HG03095 (cell line): ENCODE data around the gene CTSW.

Experiments
- ATAC-seq: cut with Tn5 transposase; IDR thresholded peaks from one replicate; pipeline ENCODE4 v1.9.1; 2021; ENCODE audit warnings: moderate library complexity; ENCODE audit not compliant: unreplicated experiment

Gene CTSW

DNA sequence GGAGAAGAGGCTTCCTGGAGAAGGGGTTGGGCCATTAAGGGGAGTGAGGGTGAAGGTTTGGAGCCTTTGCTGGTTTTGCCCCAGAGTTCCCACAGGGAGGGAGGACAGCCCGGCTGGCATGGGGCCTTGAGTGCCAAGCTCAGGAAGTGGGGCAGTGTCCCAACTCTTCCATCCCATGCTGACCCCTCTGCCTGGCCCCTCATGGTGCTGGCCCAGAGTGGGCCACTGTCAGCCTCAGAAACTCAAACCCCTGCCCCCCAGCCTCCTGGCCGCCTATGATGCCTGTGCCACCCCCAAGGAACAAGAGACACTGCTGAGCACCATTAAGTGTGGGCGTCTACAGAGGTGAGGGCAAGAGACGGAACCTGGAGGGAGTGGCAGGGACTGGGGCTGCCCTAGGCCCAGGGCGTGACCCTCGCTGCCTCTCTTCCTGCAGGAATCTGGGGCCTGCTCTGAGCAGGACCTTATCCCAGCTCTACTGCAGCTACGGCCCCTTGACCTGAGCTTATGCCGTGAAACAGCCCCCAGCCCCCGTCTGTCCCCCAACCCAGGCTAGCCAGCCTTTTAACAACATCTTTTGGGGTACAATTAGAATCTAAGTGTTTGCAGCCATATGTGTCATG lies 14.0 kb upstream of the CTSW start:
- ATAC-seq: no peak

DNA sequence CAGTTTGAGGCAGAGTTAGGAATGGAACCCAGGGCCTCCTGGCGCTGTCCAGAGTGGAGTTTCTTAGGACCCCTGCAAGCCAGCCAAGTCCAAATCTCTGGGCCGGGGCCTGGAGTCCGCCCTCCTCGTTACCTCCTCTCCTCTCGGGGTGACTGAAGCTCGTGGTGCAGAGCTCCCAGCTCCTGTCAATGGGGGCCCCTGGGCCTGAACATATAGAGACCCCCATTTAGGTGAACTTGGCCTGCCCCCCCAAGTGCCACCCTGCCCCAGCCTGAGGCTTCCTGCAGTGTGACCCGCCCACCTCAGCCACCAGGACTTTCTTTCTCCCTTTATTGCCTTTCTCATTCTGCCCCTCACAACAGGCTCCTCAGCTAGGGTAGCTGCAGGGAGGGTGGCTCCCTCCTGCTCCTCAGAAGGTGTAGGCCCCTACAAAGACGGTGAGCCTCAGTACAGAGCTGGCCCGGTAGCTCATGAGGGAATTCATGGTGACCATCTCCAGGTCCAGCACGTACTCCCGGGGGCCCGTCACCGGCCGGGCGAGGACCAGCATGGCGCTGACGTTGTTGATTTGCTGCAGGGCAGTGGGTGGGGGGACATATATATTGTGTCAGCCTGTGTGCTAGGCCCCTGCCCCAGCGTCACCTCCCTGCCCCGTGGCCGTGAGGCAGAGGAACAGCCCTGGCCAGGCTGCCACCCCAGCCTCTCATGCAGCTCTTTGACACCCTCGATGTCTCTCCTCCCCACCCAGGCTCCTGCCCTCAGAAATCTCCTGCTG lies 12.9 kb upstream of the CTSW start:
- no peak for ATAC-seq

DNA sequence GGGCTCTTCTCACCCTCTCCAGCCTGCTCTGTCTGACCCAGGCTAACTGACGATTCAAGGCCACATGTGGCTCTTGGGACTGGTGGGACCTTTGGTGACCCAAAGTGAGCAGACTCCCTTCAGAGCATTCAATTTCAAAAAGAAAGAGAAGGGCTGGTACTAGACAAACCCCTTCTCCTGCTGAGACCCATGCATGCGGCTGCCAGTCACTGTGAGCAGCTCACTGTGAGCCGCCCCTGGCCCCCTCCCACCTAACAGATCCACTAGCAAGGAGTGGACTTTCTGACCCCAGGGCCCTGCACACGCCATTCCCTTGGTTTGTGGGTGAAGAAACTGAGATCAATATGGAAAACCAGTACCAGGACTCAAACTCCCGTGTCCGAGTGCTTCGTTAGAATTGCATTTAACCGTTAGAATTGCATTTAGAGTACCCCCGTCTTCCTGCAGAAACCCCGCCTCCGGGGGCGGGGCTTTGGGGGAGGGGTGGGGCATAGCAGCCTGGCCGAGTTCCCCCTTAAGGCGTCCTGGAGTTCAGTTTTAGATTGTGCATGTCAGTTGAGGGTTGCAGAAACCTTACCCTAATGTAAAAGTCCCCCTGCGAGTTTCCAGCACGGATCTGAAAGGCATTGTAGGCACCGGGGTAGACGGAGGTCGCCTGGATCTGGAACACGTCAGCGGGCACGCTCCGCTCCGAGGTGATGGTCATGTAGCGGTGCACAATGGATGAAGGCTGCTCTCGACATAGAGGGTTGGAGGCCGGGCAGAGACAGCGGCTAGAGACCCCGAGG lies 12.2 kb upstream of the CTSW start:
- ATAC-seq: no peak

DNA sequence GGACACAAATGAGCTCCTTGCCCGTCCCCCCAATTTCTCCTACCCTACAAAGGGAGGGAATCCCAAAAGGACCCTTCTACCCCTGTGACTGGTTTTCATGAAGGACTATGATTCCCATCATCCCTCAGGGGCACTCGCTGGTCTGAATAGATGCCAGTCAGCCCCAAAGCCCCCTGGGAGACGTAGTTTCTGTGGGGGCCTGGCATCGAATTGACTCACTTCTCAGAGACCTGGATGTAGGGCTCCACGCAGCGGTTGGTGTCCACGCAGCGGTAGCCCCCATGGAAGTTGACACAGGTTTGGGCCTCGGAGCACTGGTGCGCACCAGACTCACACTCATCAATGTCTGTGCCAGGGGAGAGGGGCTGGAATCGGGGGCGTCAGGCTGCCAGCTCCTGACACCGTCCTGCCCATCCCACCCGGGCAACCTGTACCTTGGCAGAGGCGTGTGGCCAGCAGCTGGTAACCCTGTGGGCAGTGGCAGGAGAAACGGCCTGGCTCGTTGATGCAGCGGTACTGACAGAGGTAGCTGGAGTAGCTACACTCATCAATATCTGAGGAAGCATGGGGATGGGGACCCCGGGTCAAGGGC lies 11.5 kb upstream of the CTSW start:
- ATAC-seq: no peak

DNA sequence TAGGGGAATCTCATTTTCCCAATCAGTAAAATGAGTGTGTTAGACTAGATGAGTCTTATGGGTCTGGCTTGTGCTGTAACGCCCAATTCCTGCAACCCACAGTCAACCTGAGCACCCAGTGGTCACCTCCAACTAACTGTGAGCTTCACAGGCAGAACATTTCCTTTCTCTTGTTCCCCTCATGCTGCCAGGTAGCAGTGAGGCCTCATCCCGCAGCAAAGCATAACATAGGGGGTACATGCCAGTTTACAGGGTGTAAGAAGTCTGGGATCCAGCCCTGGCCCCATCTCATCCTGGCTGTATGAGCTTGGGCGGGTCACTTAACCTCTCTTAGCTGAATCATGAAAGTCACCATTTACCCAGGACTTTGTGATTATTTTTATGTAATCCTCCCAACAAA lies 10.7 kb upstream of the CTSW start:
- ATAC-seq: no peak

DNA sequence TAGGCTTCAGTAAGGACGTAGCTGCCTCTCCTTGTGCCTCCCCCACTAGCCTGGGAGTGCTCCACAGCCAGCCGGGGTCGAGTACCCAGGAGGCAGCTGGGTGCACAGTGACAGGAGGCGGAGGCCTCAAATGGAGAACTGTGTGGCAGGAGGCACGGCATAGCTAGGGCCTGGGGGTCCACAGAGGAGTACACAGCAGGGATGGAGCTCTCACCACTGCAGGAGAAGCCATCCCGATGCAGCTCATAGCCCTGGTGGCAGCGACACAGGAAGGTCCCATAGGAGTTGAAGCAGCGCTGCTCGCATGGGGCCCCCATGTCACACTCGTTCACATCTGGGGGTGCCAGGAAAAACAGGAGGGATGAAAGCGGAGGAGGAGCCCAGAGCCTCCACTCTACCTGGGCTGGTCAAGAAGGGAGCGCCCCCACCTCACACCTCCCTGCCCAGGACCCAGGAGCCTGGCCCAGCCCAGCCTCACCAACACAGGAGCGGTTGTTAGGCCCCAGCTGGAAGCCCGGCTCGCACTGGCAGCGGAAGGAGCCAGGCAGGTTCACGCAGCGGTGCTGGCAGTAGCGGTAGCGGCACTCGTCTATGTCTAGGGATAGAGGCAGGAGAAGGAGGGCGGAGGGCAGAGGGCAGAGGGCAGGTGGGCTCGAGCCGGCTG lies 9.9 kb upstream of the CTSW start:
- ATAC-seq: no peak

DNA sequence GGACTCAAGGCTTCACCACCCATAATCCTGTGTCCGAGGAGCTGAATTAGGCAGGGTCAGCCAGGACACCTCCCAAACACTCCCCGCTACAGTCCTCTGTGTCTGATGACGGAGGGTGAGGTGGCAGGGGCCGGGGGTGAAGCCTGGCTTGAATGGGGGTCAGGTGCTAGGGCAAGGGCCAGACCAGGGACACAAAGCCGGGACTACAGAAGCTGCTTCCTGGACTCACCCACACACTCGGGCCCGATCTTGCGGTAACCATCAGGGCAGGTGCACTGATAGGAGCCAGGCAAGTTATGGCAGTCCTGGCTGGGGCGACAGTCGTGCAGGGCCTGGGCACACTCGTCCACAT lies 9.4 kb upstream of the CTSW start:
- no peak for ATAC-seq

DNA sequence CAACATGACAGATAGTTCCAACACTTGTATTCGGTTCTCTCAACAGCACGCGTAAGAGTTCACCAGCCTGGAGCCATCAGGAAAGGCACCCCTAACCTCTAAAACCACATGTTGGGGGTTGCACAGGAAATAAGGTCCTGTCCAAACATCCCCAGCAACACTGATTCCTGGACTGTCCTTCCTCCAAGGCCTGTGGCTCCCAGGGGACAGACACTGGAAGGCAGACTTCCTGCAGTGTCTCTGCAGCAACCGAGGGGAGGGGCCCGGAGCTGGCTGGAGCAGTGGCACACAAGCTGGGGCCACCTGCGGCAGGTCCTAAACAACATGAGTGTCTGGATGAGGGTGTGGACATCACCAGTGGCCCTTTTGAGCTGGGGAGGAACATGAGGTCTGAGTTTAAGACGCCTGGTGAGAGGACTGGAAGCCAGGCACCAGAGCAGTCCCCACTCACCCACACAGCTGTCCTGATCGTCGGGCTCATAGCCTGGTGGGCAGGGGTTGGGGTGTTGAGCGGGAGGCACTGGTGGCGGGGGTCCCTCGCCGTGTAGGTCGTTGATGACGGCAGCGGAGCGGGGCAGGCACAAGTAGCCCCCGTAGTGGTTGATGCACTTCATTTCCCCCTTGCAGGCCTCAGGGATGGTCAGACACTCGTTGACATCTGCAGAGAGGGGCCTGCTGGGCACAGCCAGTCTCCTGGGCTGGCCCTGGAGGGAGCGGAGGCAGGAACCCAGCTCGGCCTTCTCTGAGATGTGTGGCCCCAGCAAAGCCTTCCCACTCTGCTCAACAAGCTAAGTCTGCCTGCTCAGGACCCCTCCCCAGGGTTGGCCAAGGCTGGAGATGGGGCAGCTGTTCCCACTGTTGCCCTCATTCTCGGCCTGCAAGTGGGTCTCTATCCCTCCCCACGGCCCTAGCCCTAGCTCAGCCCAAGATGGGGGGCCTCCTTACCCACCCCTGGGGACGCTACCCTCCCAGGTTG lies 8.6 kb upstream of the CTSW start:
- no peak for ATAC-seq

DNA sequence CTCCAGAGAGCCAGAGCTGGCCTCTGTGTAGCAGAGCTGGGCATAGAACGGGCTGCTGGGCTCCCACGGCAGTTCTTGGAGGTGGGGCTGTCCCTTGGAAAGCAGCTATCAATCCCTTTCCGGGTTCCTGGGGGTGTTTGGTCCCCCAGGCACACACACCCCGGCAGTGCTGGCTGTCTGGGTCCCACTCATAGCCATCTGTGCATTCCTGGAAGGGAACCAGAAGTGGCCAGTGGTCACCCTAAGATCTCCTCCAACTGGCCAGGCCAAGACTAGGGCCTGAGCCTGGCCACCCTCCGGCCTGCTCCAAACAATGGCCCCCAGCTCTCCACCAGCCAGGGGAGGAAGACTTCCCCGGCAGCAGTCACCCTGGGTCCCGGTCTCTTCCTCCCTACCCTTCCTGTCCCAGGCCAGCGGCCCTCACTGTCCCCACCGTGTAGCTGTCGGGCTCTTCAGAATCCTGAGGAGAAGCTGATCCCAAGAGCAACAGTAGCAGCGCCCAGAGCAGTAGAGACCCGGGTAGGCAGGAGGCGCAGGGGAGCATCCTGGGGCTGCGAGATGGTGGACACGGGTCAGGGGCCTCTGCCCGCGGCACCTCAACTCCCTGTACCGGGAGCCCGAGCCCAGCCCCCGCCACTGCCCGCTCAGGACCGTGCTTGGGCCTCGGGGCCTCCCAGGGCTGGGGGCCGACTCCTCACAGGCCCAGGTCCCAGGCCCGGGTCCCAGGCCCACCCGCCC lies 7.7 kb upstream of the CTSW start:
- ATAC-seq: no peak

DNA sequence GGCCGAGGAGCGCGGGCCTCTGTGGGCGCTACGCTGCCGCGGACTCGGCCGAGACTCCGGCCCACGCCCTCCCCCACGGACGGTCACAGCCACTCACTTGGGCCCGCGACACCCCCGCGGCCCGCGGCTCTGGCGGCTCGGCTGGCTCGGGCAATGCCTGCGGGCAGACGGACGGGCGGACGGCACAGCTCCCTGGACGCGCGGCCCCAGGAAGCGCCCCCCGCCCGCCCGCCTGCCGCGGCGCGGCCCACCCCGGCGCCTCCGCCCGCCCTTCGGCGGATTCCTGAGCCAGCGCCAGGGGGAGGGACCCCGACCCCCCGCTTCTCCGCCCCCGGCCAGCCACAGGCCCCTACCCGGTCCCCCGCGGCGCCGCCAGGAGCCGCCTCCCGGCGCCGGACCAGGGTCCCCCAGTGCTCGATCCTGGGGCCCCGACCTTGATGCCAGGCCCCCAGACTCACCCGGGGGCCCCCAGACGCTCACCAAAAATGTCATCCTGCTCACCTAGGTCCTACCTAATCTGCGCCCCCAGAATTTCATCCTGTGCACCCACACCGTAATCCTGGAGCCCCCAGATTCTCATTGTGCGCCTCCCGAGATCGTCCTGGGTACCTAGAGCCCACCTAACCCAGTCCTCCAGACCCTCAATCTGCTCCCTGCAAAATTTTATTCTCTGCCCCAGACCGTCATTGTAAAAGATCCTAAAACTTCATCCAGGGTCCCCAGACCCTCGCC lies 6.9 kb upstream of the CTSW start, which contains the start of gene EFEMP2:
Gene EFEMP2, minus strand, starts transcription at position 215 of the 732 bp plus-strand sequence. CDS start 446 bp downstream, outside the sequence.
- no peak for ATAC-seq

DNA sequence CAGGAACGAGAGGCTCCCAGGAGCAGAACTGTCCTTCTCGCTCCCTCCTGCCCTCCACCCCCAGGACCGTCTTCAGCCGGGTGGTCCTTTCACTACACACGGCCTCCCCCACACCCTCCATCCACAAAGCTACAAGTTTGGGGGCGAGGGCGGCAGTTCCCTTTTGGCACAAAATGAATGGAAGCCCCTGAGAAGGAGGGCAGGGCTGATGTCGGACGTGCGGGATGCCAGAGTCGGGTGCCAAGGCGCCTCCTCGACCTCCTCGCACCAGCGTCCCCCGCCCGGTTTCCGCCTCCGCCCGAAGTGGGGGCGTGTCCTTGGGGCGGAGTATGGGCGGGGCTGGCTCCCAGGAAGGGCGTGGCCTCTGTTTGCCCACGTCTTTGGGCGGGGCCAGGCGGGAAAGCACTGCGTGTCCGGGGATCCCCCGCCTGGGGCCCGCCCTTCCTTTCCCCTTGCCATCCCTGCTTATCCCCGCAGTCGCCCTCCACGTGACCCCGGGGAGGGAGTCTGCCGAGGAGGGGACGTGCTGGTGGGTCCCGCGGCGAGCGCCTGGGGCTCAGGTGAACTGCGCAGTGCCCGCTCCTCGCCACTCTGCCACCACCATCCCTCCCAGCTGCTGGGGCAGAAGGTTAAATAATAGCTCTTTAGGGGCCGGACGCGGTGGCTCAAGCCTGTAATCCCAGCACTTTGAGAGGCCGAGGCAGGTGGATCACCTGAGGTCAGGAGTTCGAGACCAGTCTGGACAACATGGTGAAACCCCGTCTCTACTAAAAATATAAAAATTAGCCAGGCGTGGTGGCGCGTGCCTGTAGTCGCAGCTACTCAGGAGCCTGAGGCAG lies 6.1 kb upstream of the CTSW start:
- peak; percentile 67 for ATAC-seq

DNA sequence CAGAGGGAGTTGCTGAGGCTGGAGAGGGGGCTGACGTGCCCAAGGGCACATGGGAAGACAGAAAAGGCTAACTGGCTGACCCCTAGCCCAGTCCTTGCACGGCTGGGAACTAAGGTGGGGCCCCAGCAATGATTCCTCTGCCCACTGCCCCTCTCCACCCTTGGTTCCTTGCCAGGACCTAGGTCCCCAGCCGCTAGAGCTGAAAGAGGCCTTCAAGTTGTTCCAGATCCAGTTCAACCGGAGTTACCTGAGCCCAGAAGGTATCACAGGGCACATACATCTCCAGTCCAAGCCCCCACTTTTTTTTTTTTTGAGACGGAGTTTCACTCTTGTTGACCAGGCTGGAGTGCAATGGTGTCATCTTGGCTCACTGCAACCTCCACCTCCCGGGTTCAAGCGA lies 390 bp downstream of the CTSW start:
- no peak for ATAC-seq

DNA sequence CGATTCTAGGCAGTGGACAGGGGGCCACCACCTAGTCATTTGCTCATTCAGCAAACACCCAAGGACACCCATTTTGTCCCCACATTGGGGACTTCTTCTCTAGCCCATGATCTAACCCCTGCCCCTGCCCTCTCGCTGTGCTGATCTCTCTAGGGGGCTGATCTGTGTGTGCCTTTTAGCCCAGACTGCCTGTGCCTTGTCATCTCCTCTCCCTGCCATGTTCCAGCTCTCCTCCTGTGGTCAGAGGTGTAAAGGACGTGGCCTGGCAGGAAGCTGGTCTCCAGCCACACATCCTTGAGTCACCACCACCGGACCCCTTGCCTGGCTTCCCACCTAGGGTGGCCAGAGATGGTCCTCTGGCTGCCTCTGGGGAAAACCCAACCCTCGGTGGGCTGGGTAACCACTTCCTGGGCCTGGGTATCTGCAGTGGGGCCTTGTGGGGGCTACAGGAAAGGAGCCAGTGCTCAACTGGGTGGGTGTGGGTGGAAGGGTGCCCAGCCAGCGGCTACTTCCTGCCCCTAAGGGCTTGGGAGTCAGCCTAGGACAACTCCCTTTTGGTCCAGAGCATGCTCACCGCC lies 1.3 kb downstream of the CTSW start:
- ATAC-seq: no peak

DNA sequence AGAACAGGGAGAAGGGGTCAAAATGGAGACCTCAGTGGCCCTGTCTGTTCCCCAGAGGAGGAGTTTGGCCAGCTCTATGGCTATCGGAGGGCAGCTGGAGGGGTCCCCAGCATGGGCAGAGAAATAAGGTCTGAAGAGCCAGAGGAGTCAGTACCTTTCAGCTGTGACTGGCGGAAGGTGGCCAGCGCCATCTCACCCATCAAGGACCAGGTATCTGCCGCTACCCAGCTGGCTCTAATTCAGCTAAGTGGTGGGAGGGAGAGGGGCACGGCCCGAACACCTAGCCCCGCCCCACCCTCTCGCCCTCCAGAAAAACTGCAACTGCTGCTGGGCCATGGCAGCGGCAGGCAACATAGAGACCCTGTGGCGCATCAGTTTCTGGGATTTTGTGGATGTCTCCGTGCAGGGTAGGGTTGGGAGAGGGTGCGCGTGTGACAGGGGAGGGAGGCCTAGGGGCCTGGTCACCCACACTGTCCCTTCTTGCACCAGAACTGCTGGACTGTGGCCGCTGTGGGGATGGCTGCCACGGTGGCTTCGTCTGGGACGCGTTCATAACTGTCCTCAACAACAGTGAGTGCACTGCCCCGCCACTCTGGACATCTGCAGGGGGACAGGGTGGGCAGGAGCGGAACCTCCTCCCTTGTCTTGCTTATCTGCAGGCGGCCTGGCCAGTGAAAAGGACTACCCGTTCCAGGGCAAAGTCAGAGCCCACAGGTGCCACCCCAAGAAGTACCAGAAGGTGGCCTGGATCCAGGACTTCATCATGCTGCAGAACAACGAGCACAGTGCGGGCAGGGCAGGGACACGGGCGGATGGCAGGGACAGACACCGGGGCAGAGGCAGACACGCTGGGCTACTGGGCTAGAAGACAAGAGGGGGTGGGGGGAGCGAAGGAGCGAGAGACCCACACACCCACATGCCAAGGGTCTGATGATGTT lies 2.8 kb downstream of the CTSW start:
- ATAC-seq: no peak

DNA sequence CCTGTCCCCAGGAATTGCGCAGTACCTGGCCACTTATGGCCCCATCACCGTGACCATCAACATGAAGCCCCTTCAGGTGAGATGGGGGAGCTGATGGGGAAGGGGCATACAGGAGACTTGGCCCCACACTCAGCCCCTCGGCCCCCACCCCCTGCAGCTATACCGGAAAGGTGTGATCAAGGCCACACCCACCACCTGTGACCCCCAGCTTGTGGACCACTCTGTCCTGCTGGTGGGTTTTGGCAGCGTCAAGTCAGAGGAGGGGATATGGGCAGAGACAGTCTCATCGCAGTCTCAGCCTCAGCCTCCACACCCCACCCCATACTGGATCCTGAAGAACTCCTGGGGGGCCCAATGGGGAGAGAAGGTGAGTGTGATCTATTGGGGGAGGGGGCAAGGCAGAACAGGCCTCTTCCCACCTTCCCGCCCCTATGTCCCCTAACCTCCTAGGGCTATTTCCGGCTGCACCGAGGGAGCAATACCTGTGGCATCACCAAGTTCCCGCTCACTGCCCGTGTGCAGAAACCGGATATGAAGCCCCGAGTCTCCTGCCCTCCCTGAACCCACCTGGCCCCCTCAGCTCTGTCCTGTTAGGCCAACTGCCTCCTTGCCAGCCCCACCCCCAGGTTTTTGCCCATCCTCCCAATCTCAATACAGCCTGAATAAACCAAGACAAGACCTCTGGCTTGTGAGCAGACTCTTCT lies 3.6 kb downstream of the CTSW start:
- ATAC-seq: no peak
